Stromal cell of bone marrow (primary cell): ENCODE measurements around the gene GJD3.

Experiments
- DNase-seq: peaks from one replicate; pipeline ENCODE4 v3.0.0-alpha.2; 2012; ENCODE audit warnings: low read depth

Gene GJD3

DNA sequence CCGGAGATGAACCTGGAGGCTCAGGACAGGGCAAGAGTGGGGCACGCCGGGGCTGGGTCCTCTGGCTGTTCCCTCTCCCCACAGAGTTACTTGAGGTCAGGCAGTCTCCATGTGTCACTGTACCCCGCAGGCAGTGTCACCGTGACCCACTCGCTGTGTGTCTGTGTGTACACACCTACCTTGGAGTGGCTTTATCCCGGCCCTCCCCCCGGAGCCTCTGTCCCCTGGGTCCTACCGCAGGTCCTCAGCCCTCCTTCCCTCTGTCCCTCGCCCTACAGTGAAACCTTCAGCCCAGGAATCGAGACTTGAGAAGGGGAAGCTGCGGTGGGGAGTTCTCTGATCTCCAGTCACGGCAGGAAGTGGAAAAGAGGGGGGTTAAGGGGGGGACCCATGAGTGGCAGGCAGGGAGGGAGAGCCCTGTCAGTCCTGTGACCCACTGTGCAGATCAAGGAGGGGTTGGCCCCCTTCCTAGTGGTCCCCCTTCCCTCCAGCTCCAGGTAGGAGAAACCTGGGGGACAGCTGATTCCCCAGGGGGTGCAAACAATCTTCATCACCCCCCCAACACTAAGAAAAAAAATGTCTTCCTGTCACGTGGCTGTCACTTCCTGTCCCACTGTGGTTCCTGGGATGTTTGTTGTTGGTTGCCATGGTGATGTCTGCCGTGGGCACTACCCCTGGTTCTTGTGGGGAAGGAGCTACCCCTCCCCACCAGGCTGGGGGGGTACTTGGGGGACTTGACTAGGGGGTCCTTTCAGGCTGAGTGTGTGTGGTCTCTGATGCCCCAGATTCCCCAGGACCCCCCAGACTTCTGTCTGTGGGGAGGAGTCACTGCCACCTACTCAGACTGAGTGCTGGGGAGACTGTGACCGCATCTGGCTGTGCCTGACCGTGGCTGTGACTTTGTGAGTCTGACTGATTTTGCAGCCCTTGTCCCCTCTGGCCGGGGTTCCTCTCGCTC, 41.9 kb downstream of the GJD3 start:
- peak; percentile 77 for DNase-seq

DNA sequence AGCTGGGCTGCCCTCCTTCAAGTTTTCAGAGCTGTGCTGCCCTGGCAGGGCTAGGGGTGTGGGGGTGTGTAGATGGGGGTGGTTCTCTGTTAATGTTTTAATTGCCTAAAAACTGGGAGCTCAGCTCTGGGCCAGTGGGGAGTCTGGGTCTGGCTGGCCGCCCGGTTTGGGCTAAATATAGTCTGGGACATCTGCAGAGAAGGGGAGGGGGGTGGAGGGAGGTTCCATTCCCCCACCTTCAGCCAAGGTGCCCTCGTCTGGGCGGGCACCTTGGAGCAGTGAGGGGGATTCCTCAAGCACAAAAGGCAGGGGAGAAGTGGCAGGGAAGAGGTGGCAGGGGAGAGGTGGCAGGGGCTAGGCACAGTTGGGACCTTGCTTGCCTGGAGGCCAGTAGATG, 42.6 kb downstream of the GJD3 start:
- DNase-seq: no peak

DNA sequence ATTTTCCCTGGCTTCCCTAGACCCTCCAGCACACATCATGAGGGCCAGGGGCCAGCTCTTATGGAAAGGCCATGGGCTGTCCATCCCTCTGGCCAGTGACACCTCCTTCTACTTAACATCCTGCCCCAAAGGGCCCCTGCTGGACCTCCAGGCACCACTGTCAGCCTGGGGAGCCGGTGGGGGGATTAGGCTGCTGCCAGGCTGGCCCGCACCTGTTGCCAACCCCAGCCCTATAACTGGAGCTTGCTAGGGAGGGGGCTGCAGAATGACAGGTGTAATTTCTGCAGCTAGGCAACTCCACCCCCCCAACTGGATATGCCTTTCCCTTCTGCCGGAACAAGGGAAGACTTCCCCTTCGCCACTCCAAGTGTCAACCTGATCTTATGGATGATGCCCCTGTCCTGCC, 43.0 kb downstream of the GJD3 start:
- DNase-seq: no peak

DNA sequence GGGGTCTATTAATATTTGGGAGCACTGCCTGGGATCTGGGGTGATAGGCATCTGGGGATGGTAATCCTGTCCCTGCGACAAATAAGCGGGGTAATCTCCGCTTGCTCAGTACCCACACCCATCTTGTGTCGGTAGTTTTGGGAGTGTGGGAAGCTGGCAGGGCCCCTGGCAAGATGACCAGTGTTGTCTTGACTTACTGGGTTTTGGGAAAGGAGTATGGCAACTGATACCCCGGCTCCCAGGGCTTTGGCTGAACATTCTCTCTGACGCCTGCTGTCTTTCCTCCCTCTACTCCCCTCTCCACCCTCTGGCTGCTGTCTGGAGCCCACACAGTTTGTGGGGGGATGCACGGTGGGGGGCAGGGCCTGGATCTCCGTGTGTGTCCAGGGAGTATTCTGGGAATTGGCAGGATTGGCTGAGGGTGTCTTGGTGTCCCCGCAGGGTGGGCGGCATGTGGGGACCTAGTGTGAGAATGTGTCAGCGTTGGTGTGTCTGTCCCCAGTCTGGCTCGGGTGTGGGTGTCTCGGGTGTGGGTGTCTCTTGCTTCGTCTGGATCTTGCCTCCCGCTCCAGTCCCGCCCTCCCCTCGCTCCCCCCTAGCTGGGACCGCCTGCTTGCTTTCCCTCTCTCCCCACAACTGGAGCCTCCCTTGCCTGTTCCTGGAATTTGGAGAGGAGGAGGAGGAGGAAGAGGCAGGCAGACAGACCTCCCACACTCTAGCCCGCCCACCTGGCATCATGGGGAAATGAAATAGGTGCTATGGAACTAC, 43.6 kb downstream of the GJD3 start:
- no peak for DNase-seq

GRCh38 chr17:40319651-40320540, 44.6 kb downstream of the GJD3 start:
- DNase-seq: no peak

- no peak for DNase-seq
These were observed 45.6 kb downstream of the GJD3 start for GRCh38 chr17:40318830-40319391.

DNA sequence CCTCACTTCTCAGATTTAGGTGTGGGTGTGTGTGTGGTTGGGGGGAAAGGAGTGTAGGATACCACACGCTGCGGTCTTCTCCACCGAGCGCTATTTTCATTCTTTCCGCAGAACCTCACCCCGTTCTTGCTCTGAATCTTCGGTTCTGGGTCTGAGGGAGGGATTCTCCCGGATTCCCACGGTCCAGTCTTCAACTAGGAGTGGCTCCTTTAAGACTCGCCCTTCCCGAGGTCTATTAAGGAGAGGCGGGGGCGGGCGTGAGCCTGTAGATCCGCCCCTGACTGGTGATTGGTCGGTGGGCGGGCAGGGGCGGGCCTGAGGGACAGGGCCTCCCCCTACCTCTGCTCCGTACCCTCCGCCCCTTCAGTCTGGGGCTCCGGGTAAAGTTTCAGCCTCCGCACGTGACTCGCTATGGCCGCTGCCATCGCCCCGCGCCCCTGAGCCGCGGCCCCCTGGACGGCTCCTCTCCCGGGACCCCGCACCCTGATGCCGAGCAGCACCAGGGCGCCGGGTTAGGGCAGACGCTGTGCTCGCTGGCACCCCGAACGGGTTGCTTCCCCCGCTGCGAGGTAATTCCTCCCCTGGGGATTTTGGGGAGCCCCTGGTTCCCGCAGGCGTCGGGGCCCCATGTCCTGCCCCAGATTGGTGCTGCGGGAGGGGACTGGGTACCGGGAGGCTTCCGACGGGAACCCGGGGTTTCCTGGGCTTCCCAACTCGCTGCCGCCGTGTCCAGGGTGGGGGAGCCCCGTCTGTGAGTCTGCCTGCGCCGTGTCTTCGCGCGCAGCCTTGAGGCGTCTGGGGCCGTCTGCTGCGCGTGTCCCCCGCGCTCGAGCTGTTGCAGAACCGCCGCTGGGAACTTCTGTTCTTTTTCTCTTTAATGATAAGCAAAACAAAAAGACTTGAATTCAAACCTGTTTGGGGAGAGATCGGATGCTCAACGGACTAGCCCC, 46.4 kb downstream of the GJD3 start:
- peak; percentile 96 for DNase-seq

DNA sequence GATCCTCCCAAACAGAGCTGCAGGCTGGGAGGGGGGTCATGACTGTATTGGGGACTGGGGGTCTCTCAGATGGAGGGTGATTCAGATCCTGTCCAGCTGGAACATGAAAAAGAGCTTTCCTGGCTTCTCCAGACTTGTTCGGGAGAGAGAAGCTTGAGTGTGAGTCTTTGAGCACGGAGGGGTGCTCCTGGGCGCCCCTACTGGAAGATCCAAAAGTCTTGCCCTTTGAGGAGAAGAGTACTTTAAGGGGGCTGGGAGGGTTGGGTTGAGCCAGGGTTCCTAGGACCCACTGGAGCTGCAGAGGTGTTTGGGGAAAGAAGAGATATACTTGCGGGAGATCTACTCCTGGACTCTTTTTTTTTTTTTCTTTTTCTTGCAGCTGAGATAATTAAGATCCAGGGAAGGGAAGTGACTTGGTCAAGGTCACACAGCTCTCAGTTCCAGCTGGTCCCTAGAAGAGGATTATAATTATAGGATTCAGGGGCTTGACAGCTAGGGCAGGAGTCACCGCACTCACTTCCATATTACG, 47.1 kb downstream of the GJD3 start:
- no peak for DNase-seq

DNA sequence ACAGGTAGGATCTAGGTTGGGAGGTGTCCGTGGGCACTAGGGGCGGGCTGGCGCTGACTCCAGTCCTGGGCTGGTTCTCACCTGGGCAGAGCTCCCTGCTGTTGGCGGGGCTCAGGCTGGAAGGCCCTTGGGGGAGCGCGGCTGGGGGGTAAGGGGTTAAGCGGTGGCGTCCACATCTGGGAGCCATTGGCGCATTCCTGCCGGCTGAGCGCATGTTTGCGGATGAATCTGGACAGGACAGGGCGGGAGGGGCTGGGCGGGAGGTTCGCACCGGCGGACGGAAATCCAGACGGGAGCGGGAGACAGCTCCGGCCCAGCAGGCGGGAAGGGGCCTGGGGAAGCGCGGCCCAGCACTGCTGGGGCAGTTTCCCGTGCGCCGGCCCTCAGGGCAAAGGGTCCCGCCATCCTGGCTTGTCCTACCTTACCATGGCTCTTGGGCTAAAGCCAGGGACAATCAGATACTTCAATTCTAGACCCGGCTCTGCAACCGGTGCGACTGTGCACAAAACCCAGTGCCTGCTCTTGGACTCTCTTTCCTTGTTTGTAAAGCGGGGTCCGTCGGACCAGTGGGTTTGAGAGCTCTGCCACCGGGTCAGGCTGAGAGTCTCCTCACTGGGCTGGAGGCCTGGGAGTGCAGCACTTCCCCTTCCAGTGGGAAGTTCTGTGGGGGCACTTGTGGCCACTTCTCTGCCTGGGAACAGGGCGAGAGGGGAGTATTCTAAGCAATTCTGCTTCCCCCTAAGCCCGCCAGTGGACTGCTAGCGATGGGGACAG, 47.8 kb downstream of the GJD3 start:
- no peak for DNase-seq

- no peak for DNase-seq
These were observed 48.6 kb downstream of the GJD3 start for GRCh38 chr17:40315678-40316570.

DNA sequence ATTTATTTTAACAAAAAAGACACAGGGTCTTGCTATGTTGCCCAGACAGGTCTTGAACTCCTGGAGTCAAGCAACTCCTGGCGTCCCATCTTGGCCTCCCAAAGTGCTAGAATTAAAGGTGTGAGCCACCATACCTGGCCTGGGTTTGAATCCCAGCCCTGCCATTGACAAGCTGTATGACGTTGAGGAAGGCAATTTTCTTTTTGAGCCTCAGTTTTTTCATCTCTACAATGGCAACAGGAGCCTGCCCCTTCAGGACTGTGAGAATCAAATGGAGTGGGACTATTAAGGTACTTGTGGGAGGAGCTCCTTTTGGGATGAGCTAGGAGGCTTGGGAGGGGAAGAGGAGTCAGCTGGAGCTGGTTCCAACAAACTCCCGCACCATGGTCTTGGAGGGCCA, 49.3 kb downstream of the GJD3 start:
- DNase-seq: no peak

DNA sequence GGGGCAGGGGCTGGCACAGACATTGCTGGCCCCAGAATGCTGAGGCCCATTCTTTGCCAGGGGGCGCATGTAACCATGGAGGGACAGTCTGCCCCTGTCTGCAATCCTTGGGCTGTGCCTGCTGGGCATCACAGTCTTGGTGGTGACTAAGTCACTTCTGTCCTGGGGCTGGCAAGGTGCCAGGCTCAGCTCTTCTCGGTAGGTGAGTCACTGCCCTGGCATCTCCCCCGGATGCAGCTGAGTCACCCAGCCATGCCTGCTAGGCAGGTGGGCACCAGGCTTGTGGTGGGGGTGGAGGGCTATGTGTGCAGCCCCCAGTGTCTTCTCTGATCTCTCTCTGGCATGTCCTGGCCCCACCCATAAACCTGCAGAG, 50.0 kb downstream of the GJD3 start:
- DNase-seq: peak; percentile 66

DNA sequence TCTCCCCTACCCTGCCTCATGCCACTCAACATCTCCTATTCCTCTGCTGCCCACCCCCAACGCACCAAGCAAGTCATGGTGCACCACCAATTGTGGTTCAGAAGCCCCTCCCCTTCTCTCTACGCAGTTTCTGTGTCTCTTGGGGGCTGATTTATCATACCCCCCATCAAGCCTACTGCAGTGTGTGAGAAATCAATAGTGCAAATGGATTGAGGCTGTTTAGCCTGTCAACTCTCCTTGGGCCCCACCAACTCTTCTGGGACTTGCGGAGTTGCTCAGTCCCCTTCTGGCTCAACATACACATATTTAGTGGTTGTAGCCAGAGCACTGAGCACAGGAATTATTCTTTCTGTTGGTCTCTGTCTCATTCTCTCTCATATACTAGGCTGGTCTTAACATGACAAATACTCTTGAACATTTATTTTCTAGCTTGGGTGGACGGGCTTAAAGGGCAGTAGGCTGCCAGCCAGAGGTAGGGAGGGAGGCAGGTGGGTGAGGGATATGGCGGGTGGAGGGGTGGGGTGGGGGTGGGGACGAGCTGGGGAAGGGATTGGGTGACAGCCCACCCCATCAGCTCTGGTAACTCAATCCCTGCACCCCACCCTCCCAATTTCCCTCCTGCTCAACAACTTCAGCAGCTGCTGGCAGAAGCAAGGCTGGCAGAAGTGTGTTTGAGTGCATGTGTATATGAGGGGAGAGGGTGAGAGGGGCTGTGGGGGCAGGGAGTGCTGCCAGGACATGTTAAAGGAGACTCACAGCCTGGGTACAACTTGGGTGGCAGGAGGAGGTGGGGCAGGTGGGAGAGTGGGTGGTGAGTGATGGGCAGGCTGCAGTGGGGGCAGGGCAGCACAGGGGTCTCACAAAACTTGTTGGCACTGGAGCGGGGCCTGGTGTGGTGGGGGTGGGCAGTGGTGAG, 50.6 kb downstream of the GJD3 start:
- DNase-seq: no peak
